Glomerular visceral epithelial cell (primary cell): ENCODE results near the gene PIK3R6.
"Not testable (repeated sequence)": the region's sequence is repeated elsewhere in the genome, so short reads cannot be mapped to it uniquely, and the experiment has no call there.

Experiments
- DNase-seq: peaks from one replicate; pipeline ENCODE4 v3.0.0-alpha.2; 2016; ENCODE audit errors: extremely low spot score

The PIK3R6 gene

GRCh38 chr17:8828517-8828875 is 39.0 kb downstream of the PIK3R6 start:
- no peak for DNase-seq

- DNase-seq, result no peak
Measured at GRCh38 chr17:8826808-8827435, 40.6 kb downstream of the PIK3R6 start.

GRCh38 chr17:8825802-8826201 is 41.7 kb downstream of the PIK3R6 start:
- no peak for DNase-seq

GRCh38 chr17:8823279-8823678 is 44.2 kb downstream of the PIK3R6 start:
- DNase-seq, result no peak

GRCh38 chr17:8822401-8823035 is 45.0 kb downstream of the PIK3R6 start:
- no peak for DNase-seq

GRCh38 chr17:8821446-8822105 is 45.9 kb downstream of the PIK3R6 start:
- no peak for DNase-seq

- DNase-seq, result no peak
Measured at GRCh38 chr17:8820311-8821010, 47.0 kb downstream of the PIK3R6 start.

GRCh38 chr17:8818654-8819330 is 48.7 kb downstream of the PIK3R6 start:
- DNase-seq, result no peak

- no peak for DNase-seq
Measured at GRCh38 chr17:8818047-8818446, 49.4 kb downstream of the PIK3R6 start.

GRCh38 chr17:8806926-8807550 is 60.4 kb downstream of the PIK3R6 start:
- DNase-seq, result no peak

- DNase-seq, result no peak
Measured at GRCh38 chr17:8806253-8806925, 61.1 kb downstream of the PIK3R6 start.

- DNase-seq, result not testable (repeated sequence)
Measured at GRCh38 chr17:8805396-8805795, 62.1 kb downstream of the PIK3R6 start.

GRCh38 chr17:8803531-8804420 is 63.7 kb downstream of the PIK3R6 start:
- DNase-seq, result no peak

GRCh38 chr17:8801135-8801840 is 66.2 kb downstream of the PIK3R6 start:
- no peak for DNase-seq

GRCh38 chr17:8800656-8801055 is 66.8 kb downstream of the PIK3R6 start:
- DNase-seq, result no peak

GRCh38 chr17:8799570-8800212 is 67.8 kb downstream of the PIK3R6 start:
- DNase-seq, result no peak

- no peak for DNase-seq
Measured at GRCh38 chr17:8798846-8799569, 68.5 kb downstream of the PIK3R6 start, which contains the start of gene MFSD6L. Gene MFSD6L, minus strand, starts transcription at chr17:8799365. Its CDS starts 245 bp downstream, at chr17:8799120.
